Body of pancreas (tissue), 4 donors: ENCODE data around the gene CREB5. TPM values are rescaled to one million over a fixed set of nuclear protein-coding genes. Genes with fewer than 3 reads are reported as not detected.
"Not testable (repeated sequence)": the region's sequence is repeated elsewhere in the genome, so short reads cannot be mapped to it uniquely, and the experiment has no call there.

ENCODE experiments used
- ATAC-seq: fragments of 150-250 bp; one replicate; pipeline ENCODE4 v1.9.1; 2016
- DNase-seq, 4 donors: peaks; one replicate each; pipeline ENCODE4 v3.0.0-alpha.2; 2019
- H3K27ac ChIP-seq, 4 donors: fragments of 200-600 bp; sonication (generic); 1 replicate in 3 of 4; 2 replicates in 1 of 4; pipeline versions ENCODE4 v1.5.1 to v1.6.1; 2016 to 2019; ENCODE audit warnings: mild to moderate bottlenecking in 1 of 4, mixed read lengths in 1 of 4, moderate library complexity in 1 of 4
- H3K27me3 ChIP-seq, 2 donors: fragments of 200-600 bp; sonication (generic); one replicate each; pipeline ENCODE4 v1.6.0; 2016; ENCODE audit warnings: mild to moderate bottlenecking in 1 of 2
- H3K36me3 ChIP-seq, 2 donors: fragments of 200-600 bp; sonication (generic); replicated peaks in 1 of 2; 2 replicates each; pipeline ENCODE4 v1.5.1; 2016; ENCODE audit warnings: low read depth in 2 of 2; ENCODE audit not compliant: insufficient read depth in 1 of 2
- H3K4me1 ChIP-seq: fragments of 200-600 bp; sonication (generic); one replicate; pipeline ENCODE4 v1.6.0; 2016
- H3K4me3 ChIP-seq, 2 donors: fragments of 200-600 bp; sonication (generic); 1 replicate in 1 of 2; 2 replicates in 1 of 2; pipeline ENCODE4 v1.5.1; 2016 to 2019
- H3K9me3 ChIP-seq, 3 donors: fragments of 200-600 bp; sonication (generic); 1 replicate in 2 of 3; 2 replicates in 1 of 3; pipeline ENCODE4 v1.5.1; 2016
- POLR2A ChIP-seq, 3 donors: fragments of 450-650 bp; IDR thresholded peaks; one replicate each; pipeline ENCODE4 v1.6.1; 2016; ENCODE audit warnings: antibody characterized with exemption in 3 of 3, mild to moderate bottlenecking in 2 of 3
- WGBS, 2 donors: methylation state at CpG; one replicate each; pipeline ENCODE4 v1.1.5; 2017; 5-methylcytosine and 5-hydroxymethylcytosine counted together
- intact Hi-C: fragments of 100-400 bp; cut with DNase I; formaldehyde crosslinking; loops from one replicate; pipeline ENCODE4 v1.15.1; 2023
- total RNA-seq, 2 donors: library from RNA; depleted of rRNA; stranded (reverse); fragments of >200 nt; gene quantifications; one replicate each; pipeline ENCODE4 v1.1.0, GENCODE V29; 2016
- TF ChIP-seq, protein P1 (sequence below), 7 experiments: fragments of 450-650 bp in 4 of 7; fragments of 200-600 bp in 3 of 7; sonication (generic) in 3 of 7; IDR thresholded peaks; one replicate each; pipeline ENCODE4 v1.5.1; 2016 to 2019; ENCODE audit warnings: antibody characterized with exemption in 7 of 7

Gene CREB5
- total RNA-seq, 2 donors from 2014 or later: 10.4 to 25.7 TPM

- intact Hi-C loops: no loop called here
- Histone ChIP-seq H3K4me3 (no peak overlapping the region), H3K9me3 (no peaks in the 10 kb centered on the region), H3K27ac (no peak overlapping the region), H3K36me3 (no peaks in the 10 kb centered on the region), H3K4me1 (no peaks in the 10 kb centered on the region), H3K27me3 (no peaks in the 10 kb centered on the region)
- no peak for ATAC-seq
- WGBS, 2 donors: 81 to 89% methylated on average over 3 of the region's 3 CpGs
- TF ChIP-seq, protein P1, sequence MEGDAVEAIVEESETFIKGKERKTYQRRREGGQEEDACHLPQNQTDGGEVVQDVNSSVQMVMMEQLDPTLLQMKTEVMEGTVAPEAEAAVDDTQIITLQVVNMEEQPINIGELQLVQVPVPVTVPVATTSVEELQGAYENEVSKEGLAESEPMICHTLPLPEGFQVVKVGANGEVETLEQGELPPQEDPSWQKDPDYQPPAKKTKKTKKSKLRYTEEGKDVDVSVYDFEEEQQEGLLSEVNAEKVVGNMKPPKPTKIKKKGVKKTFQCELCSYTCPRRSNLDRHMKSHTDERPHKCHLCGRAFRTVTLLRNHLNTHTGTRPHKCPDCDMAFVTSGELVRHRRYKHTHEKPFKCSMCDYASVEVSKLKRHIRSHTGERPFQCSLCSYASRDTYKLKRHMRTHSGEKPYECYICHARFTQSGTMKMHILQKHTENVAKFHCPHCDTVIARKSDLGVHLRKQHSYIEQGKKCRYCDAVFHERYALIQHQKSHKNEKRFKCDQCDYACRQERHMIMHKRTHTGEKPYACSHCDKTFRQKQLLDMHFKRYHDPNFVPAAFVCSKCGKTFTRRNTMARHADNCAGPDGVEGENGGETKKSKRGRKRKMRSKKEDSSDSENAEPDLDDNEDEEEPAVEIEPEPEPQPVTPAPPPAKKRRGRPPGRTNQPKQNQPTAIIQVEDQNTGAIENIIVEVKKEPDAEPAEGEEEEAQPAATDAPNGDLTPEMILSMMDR (IDR thresholded peaks at IDR 0.05): no peak
- no peak for TF ChIP-seq POLR2A (IDR thresholded peaks at IDR 0.05)
- no peak for DNase-seq
These were observed 183.5 kb downstream of the CREB5 start for GRCh38 chr7:28595801-28596200.

DNA sequence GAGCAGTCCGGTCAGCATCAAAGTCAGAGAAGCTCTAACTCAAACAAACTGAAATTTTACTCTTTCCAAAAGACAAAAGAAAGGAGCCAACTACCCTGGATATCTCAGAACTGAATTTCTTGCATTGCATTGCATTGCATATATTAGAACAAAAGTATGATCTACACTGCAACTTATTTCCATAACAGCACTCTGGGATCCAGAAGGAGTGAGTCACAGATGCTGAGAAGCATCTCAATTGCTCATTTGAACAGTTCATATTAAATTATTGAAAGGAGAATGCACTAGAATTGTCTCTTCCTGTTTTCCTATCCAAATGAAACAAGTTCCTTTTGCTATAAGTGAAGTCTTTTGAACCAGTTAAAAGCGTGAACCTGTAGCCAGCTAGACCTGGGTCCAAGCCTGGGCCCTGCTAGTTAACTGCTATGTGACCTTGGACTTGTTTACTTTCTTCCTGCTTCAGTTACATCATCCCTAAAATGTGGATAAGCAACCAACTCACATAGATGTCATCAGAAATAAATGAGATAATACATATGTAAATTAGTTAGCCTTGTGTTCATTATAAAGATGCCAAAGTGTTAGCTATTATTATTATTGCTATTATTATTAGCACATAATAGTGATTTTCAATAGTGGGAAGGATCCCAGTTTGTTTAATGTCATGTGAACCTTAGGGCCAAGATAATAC lies 184.1 kb downstream of the CREB5 start:
- TF ChIP-seq, protein P1 (IDR thresholded peaks at IDR 0.05): no peak
- no peak for TF ChIP-seq POLR2A (IDR thresholded peaks at IDR 0.05)
- intact Hi-C loops: no loop called here
- WGBS, 2 donors: 71 to 77% methylated on average over 2 of the region's 2 CpGs
- Histone ChIP-seq H3K36me3 (no peaks in the 10 kb centered on the region), H3K4me3 (no peak overlapping the region), H3K27ac (no peak overlapping the region), H3K27me3 (no peaks in the 10 kb centered on the region), H3K9me3 (no peaks in the 10 kb centered on the region), H3K4me1 (no peaks in the 10 kb centered on the region)
- DNase-seq: no peak
- ATAC-seq: no peak

DNA sequence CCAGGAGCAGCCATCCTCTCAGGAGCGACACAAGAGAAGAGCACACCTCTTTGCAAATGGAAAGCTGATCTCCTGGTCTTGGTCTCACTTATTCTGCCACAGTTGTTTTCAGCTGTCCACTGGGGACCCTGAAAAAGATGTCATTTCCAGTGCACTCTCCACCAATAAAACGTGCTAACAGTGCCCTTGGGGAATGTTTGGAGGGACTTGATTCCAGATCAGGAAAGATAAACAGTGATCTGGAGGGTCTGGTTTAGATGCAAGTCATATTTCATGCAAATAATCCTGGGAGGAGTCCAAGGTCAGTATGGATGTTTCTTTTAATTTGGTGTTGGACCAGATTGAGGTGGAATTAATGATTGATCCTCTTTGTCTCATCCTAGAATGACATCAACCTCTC lies 185.0 kb downstream of the CREB5 start:
- Histone ChIP-seq H3K36me3 (no peaks in the 10 kb centered on the region), H3K9me3 (no peaks in the 10 kb centered on the region), H3K27ac (no peak overlapping the region), H3K4me3 (no peak overlapping the region), H3K27me3 (no peaks in the 10 kb centered on the region), H3K4me1 (no peaks in the 10 kb centered on the region)
- no peak for ATAC-seq
- DNase-seq: no peak
- TF ChIP-seq, protein P1 (IDR thresholded peaks at IDR 0.05): no peak
- TF ChIP-seq POLR2A (IDR thresholded peaks at IDR 0.05): no peak
- intact Hi-C loops: no loop called here
- WGBS, 2 donors: 63 to 75% methylated on average over 2 of the region's 2 CpGs

- H3K4me3 ChIP-seq, ATAC-seq, DNase-seq, H3K4me1 ChIP-seq, H3K27me3 ChIP-seq, H3K27ac ChIP-seq, H3K36me3 ChIP-seq, H3K9me3 ChIP-seq, intact Hi-C loops: not testable (repeated sequence)
- WGBS, 2 donors: 72 to 81% methylated on average over 5 of the region's 5 CpGs
These were observed 185.7 kb downstream of the CREB5 start for GRCh38 chr7:28598037-28598436.

- intact Hi-C loops: no loop called here
- H3K4me1 ChIP-seq: no peaks in the 10 kb centered on the region
- H3K4me3 ChIP-seq: no peak overlapping the region
- no peak for TF ChIP-seq POLR2A (IDR thresholded peaks at IDR 0.05)
- TF ChIP-seq, protein P1 (IDR thresholded peaks at IDR 0.05): no peak
- H3K27ac ChIP-seq: no peak overlapping the region
- 82 to 93% methylated on average over 3 of the region's 3 CpGs for WGBS, 2 donors
- no peaks in the 10 kb centered on the region for H3K9me3 ChIP-seq
- ATAC-seq (no peak), DNase-seq (no peak)
- no peaks in the 10 kb centered on the region for H3K27me3 ChIP-seq
- H3K36me3 ChIP-seq: no peaks in the 10 kb centered on the region
These were observed 186.3 kb downstream of the CREB5 start for GRCh38 chr7:28598586-28598985.
